ENCODE data around the gene PIBF1. TPM values are rescaled to one million over a fixed set of nuclear protein-coding genes. Genes with fewer than 3 reads are reported as not detected.

PIBF1 gene
- total RNA-seq (10 to 100 TPM; 27.9 to 36.0 TPM), polyA plus RNA-seq (10 to 100 TPM; 10.4 to 18.1 TPM)

- peaks cover 73% of the 10 kb centered on the region for H3K4me1 ChIP-seq (ENCODE audit: insufficient read depth, low read length)
- peak; percentile 94 to 98 (median 95) for DNase-seq
- intact Hi-C loops (cut with micrococcal nuclease) = loop anchor here (1.0 to 2.0 kb wide), 4 partner anchors 54 to 1491 kb away; partner anchors contain the start of genes BORA and MZT1
- H3K36me3 ChIP-seq (ENCODE audit: insufficient read depth, low read length) = peaks cover 22% of the 10 kb centered on the region
- no peaks in the 10 kb centered on the region for H3K27me3 ChIP-seq (ENCODE audit: insufficient read depth, low read length)
- H3K27me3 Mint-ChIP-seq = no peaks in the 10 kb centered on the region
- peaks cover 28 to 58% of the 10 kb centered on the region in 2 donors for H3K36me3 Mint-ChIP-seq
- CTCF ChIA-PET (ENCODE audit: partially characterized antibody) = no interaction called here
- H3K4me3 Mint-ChIP-seq = peak within 1 kb of the TSS; percentile 99 to 100 (median 100)
- POLR2A ChIA-PET (ENCODE audit: partially characterized antibody) = interaction anchor here (1.2 to 2.2 kb wide), 3 partner anchors 10 to 277 kb away, joined by 3 to 7 read pairs (median 4); partner anchors contain the start of genes BORA, KLF5 and MZT1
- H3K27ac Mint-ChIP-seq = peak within 1 kb of the TSS; percentile 90 to 100 (median 99)
- peak within 1 kb of the TSS; percentile 92 to 96 for H3K4me3 ChIP-seq (ENCODE audit: low read length in 2 of 2)
- peak within 1 kb of the TSS; percentile 84 for H3K27ac ChIP-seq (ENCODE audit: low read depth, low read length)
- no peaks in the 10 kb centered on the region for H3K9me3 Mint-ChIP-seq
- peaks cover 39 to 86% (median 65%) of the 10 kb centered on the region in 4 donors for H3K4me1 Mint-ChIP-seq
- no peaks in the 10 kb centered on the region for H3K9me3 ChIP-seq (ENCODE audit: control insufficient read depth in 1 of 2, low read length in 2 of 2)
These were observed at the start of gene PIBF1, which contains the start of gene DIS3 for GRCh38 chr13:72781451-72782439. Gene PIBF1, plus strand, starts transcription at chr13:72782133. Its CDS starts 1,337 bp downstream, at chr13:72783470. Gene DIS3, minus strand, starts transcription at chr13:72781900. Its CDS starts 68 bp downstream, at chr13:72781832.

- no peaks in the 10 kb centered on the region for H3K27me3 Mint-ChIP-seq
- H3K27ac Mint-ChIP-seq = no peak overlapping the region
- POLR2A ChIA-PET (ENCODE audit: partially characterized antibody) = interaction anchor here (1.6 kb wide), 1 partner anchor 9 kb away, joined by 3 read pairs; the partner anchor contains the start of genes BORA and MZT1
- intact Hi-C loops (cut with micrococcal nuclease) = no loop called here
- no peak overlapping the region for H3K4me3 Mint-ChIP-seq
- no peaks in the 10 kb centered on the region for H3K9me3 Mint-ChIP-seq
- peaks cover 29 to 49% of the 10 kb centered on the region in 2 donors for H3K36me3 Mint-ChIP-seq
- Histone ChIP-seq H3K27ac (ENCODE audit: low read depth, low read length) (no peak overlapping the region), H3K4me1 (ENCODE audit: insufficient read depth, low read length) (no peaks in the 10 kb centered on the region), H3K9me3 (ENCODE audit: control insufficient read depth in 1 of 2, low read length in 2 of 2) (no peaks in the 10 kb centered on the region), H3K36me3 (ENCODE audit: insufficient read depth, low read length) (peaks cover 14% of the 10 kb centered on the region), H3K4me3 (ENCODE audit: low read length in 2 of 2) (no peak overlapping the region), H3K27me3 (ENCODE audit: insufficient read depth, low read length) (no peaks in the 10 kb centered on the region)
- CTCF ChIA-PET (ENCODE audit: partially characterized antibody) = interaction anchor here (1.2 kb wide), 1 partner anchor 15 kb away, joined by 3 read pairs; no protein-coding TSS in a partner anchor
- H3K4me1 Mint-ChIP-seq = peaks cover 1 to 20% (median 15%) of the 10 kb centered on the region in 4 donors
- DNase-seq = no peak
These were observed 44.9 kb upstream of the PIBF1 start for GRCh38 chr13:72737033-72737432.

- Histone ChIP-seq H3K9me3 (ENCODE audit: control insufficient read depth in 1 of 2, low read length in 2 of 2) (no peaks in the 10 kb centered on the region), H3K27me3 (ENCODE audit: insufficient read depth, low read length) (no peaks in the 10 kb centered on the region), H3K36me3 (ENCODE audit: insufficient read depth, low read length) (peaks cover 14% of the 10 kb centered on the region), H3K27ac (ENCODE audit: low read depth, low read length) (no peak overlapping the region), H3K4me1 (ENCODE audit: insufficient read depth, low read length) (no peaks in the 10 kb centered on the region), H3K4me3 (ENCODE audit: low read length in 2 of 2) (no peak overlapping the region)
- H3K27me3 Mint-ChIP-seq = no peaks in the 10 kb centered on the region
- POLR2A ChIA-PET (ENCODE audit: partially characterized antibody) = no interaction called here
- DNase-seq = no peak
- H3K9me3 Mint-ChIP-seq = no peaks in the 10 kb centered on the region
- no peak overlapping the region for H3K4me3 Mint-ChIP-seq
- intact Hi-C loops (cut with micrococcal nuclease) = no loop called here
- CTCF ChIA-PET (ENCODE audit: partially characterized antibody) = no interaction called here
- H3K36me3 Mint-ChIP-seq = peaks cover 30 to 53% of the 10 kb centered on the region in 2 donors
- peaks cover 1 to 13% (median 10%) of the 10 kb centered on the region in 4 donors for H3K4me1 Mint-ChIP-seq
- H3K27ac Mint-ChIP-seq = no peak overlapping the region
These were observed 41.9 kb upstream of the PIBF1 start for GRCh38 chr13:72740015-72740414.

- no peak overlapping the region for H3K4me3 Mint-ChIP-seq
These were observed 36.7 kb upstream of the PIBF1 start for GRCh38 chr13:72745260-72745659.

DNA sequence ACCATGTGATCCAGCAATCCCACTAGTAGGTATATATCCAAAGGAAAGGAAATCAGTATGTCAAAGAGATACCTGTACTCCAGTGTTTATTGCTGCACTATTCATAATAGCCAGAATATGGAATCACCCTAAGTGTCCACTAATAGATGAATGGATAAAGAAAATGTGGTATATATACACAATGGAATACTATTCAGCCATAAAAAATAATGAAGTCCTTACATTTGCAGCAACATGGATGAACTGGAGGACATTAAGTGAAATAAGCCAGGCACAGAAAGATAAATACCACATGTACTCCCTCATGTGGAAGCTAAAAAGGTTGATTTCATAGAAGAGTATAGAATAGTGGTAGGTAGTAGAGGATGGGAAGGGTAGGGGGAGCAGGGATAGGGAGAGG lies 30.7 kb upstream of the PIBF1 start:
- H3K9me3 ChIP-seq (ENCODE audit: control insufficient read depth in 1 of 2, low read length in 2 of 2) = no peaks in the 10 kb centered on the region

More at GRCh38 chr13:72745260-72745659, 36.7 kb upstream of the PIBF1 start:
- H3K27ac Mint-ChIP-seq = peak overlapping the region in 6 of 7 donors; percentile 12 to 78 (median 38)
- POLR2A ChIA-PET (ENCODE audit: partially characterized antibody) = no interaction called here
- peaks cover 38 to 66% of the 10 kb centered on the region in 2 donors for H3K36me3 Mint-ChIP-seq
- no peak for DNase-seq
- H3K27me3 ChIP-seq (ENCODE audit: insufficient read depth, low read length) = no peaks in the 10 kb centered on the region
- H3K4me3 ChIP-seq (ENCODE audit: low read length in 2 of 2) = no peak overlapping the region
- no peaks in the 10 kb centered on the region for H3K9me3 ChIP-seq (ENCODE audit: control insufficient read depth in 1 of 2, low read length in 2 of 2)
- no peaks in the 10 kb centered on the region for H3K27me3 Mint-ChIP-seq
- H3K27ac ChIP-seq (ENCODE audit: low read depth, low read length) = no peak overlapping the region
- intact Hi-C loops (cut with micrococcal nuclease) = no loop called here
- H3K4me1 ChIP-seq (ENCODE audit: insufficient read depth, low read length) = no peaks in the 10 kb centered on the region
- peaks cover 9 to 22% (median 12%) of the 10 kb centered on the region in 4 donors for H3K4me1 Mint-ChIP-seq
- peaks cover 21% of the 10 kb centered on the region for H3K36me3 ChIP-seq (ENCODE audit: insufficient read depth, low read length)
- H3K9me3 Mint-ChIP-seq = no peaks in the 10 kb centered on the region
- CTCF ChIA-PET (ENCODE audit: partially characterized antibody) = no interaction called here

DNA sequence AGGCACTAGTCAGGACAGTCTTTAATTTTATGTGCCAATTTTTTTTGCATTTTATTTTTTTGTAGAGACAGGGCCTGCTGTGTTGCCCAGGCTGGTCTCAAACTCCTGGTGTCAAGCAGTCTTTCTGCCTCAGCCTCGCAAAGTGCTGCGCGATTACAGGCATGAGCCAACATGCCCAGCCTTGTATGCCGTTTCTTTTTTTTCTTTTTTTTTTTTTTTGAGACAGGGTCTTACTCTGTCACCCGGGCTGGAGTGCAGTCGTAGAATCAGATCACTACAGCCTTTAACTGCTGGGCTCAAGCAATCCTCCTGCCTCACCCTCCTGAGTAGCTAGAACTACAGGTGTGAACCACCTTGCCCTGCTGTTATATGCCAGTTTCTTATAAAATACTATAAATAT lies 27.8 kb upstream of the PIBF1 start:
- H3K9me3 ChIP-seq (ENCODE audit: control insufficient read depth in 1 of 2, low read length in 2 of 2) = no peaks in the 10 kb centered on the region
- DNase-seq = no peak
- Mint-ChIP-seq H3K4me1 (peaks cover under 1 to 15% (median 6%) of the 10 kb centered on the region in 4 donors), H3K36me3 (peaks cover 52 to 82% of the 10 kb centered on the region in 2 donors), H3K27me3 (no peaks in the 10 kb centered on the region), H3K9me3 (peaks cover 0 to 3% (median 0%) of the 10 kb centered on the region in 8 donors), H3K4me3 (no peak overlapping the region), H3K27ac (no peak overlapping the region)
- ChIA-PET POLR2A (ENCODE audit: partially characterized antibody) (no interaction called here), CTCF (ENCODE audit: partially characterized antibody) (no interaction called here)
- H3K4me1 ChIP-seq (ENCODE audit: insufficient read depth, low read length) = no peaks in the 10 kb centered on the region
- H3K36me3 ChIP-seq (ENCODE audit: insufficient read depth, low read length) = peaks cover 7% of the 10 kb centered on the region
- H3K27ac ChIP-seq (ENCODE audit: low read depth, low read length) = no peak overlapping the region
- H3K27me3 ChIP-seq (ENCODE audit: insufficient read depth, low read length) = no peaks in the 10 kb centered on the region
- H3K4me3 ChIP-seq (ENCODE audit: low read length in 2 of 2) = no peak overlapping the region
- intact Hi-C loops (cut with micrococcal nuclease) = no loop called here

More for the DNA sequence above, 30.7 kb upstream of the PIBF1 start:
- no peak overlapping the region for H3K4me3 Mint-ChIP-seq
- H3K36me3 ChIP-seq (ENCODE audit: insufficient read depth, low read length) = peaks cover 13% of the 10 kb centered on the region
- no peaks in the 10 kb centered on the region for H3K4me1 ChIP-seq (ENCODE audit: insufficient read depth, low read length)
- no peaks in the 10 kb centered on the region for H3K27me3 ChIP-seq (ENCODE audit: insufficient read depth, low read length)
- H3K4me1 Mint-ChIP-seq = peaks cover 9 to 15% (median 14%) of the 10 kb centered on the region in 4 donors
- ChIA-PET CTCF (ENCODE audit: partially characterized antibody) (no interaction called here), POLR2A (ENCODE audit: partially characterized antibody) (no interaction called here)
- H3K27me3 Mint-ChIP-seq = no peaks in the 10 kb centered on the region
- H3K27ac Mint-ChIP-seq = no peak overlapping the region
- DNase-seq = no peak
- peaks cover 0 to 3% (median 0%) of the 10 kb centered on the region in 8 donors for H3K9me3 Mint-ChIP-seq
- peaks cover 58 to 79% of the 10 kb centered on the region in 2 donors for H3K36me3 Mint-ChIP-seq
- no peak overlapping the region for H3K27ac ChIP-seq (ENCODE audit: low read depth, low read length)
- no peak overlapping the region for H3K4me3 ChIP-seq (ENCODE audit: low read length in 2 of 2)
- intact Hi-C loops (cut with micrococcal nuclease) = no loop called here

Data from CD4-positive, alpha-beta memory T cell (primary cell).